ENCODE measurements around the gene SLC45A3.

DNA sequence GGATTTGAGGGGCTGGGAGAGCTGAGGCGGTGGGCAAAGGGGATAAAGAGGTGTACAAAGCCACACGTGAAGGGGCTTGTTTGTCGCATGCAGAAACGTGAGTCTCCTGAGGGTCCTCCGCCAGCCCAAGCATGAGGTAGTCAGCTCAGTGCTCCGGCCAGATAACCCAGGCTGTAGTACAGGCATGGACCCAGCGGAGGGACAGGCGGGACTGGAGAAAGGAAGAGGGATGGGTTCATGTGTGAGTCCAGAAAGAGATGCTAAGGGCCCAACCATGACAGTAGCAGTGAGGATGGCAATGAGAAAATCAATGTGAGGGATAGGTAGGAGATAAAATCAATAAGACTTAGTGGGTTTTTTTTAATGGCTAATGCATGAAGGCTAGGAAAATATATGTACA lies 34.8 kb downstream of the SLC45A3 start:
- TF ChIP-seq, protein P1, sequence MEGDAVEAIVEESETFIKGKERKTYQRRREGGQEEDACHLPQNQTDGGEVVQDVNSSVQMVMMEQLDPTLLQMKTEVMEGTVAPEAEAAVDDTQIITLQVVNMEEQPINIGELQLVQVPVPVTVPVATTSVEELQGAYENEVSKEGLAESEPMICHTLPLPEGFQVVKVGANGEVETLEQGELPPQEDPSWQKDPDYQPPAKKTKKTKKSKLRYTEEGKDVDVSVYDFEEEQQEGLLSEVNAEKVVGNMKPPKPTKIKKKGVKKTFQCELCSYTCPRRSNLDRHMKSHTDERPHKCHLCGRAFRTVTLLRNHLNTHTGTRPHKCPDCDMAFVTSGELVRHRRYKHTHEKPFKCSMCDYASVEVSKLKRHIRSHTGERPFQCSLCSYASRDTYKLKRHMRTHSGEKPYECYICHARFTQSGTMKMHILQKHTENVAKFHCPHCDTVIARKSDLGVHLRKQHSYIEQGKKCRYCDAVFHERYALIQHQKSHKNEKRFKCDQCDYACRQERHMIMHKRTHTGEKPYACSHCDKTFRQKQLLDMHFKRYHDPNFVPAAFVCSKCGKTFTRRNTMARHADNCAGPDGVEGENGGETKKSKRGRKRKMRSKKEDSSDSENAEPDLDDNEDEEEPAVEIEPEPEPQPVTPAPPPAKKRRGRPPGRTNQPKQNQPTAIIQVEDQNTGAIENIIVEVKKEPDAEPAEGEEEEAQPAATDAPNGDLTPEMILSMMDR (IDR thresholded peaks at IDR 0.05): no peak
- TF ChIP-seq POLR2A (IDR thresholded peaks at IDR 0.05) (no peak), POLR2AphosphoS5 (IDR thresholded peaks at IDR 0.05; ENCODE audit: insufficient read depth in 1 of 2, low read depth in 1 of 2) (no peak)
